GM18907 (cell line): ENCODE data around the gene FCGBP.

Source experiments
- ATAC-seq: cut with Tn5 transposase; IDR thresholded peaks from one replicate; pipeline ENCODE4 v1.9.1; 2021; ENCODE audit warnings: mild to moderate bottlenecking, moderate library complexity; ENCODE audit not compliant: unreplicated experiment

FCGBP gene

GRCh38 chr19:39949026-39949747 is 14.8 kb upstream of the FCGBP start:
- no peak for ATAC-seq

DNA sequence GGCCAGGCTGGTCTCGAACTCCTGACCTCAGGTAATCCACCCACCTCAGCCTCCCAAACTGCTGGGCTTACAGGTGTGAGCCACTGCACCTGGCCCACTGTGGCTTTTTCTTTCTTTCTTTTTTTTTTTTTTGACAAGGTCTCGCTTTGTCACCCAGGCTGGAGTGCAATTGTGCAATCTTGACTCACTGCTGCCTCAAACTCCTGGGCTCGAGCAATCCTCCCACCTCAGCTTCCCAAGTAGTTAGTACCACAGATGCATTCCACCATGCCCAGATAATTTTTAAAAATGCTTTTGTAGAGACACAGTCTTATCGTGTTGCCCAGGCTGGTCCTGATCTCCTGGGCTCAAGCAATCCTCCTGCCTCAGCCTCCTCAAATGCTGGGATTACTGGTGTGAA is 12.1 kb upstream of the FCGBP start:
- no peak for ATAC-seq

- ATAC-seq: no peak
Observed at GRCh38 chr19:39943586-39943985, 9.2 kb upstream of the FCGBP start.

- ATAC-seq: no peak
Observed at GRCh38 chr19:39942366-39942730, 7.9 kb upstream of the FCGBP start.

GRCh38 chr19:39941615-39942365 is 7.4 kb upstream of the FCGBP start:
- peak; percentile 60 for ATAC-seq

DNA sequence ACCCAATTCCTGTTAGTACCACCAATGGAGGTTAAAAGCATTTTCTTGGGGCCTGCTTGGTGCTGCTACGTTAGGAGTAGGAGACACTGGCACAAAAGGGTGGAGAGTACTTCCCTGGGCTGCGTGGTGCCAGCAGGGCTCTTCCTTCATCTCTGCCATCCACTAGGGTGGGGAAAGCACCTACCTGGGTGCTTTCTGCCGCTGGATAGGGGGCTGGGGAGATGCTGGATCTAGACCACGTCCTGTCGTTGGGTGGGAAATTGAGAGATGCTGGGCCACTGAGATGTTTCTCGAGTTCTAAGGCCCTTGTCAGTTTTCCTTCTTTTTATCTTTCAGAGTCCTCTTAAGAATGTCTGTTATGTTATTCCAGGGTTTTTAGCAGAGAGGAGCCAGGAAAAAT is 6.7 kb upstream of the FCGBP start:
- ATAC-seq: peak; percentile 14

GRCh38 chr19:39940221-39940833 is 5.9 kb upstream of the FCGBP start:
- no peak for ATAC-seq

- ATAC-seq: no peak
Observed at GRCh38 chr19:39939556-39939955, 5.1 kb upstream of the FCGBP start.

GRCh38 chr19:39937787-39938186 is 3.4 kb upstream of the FCGBP start:
- ATAC-seq: no peak

- ATAC-seq: no peak
Observed at GRCh38 chr19:39937094-39937720, 2.8 kb upstream of the FCGBP start.

DNA sequence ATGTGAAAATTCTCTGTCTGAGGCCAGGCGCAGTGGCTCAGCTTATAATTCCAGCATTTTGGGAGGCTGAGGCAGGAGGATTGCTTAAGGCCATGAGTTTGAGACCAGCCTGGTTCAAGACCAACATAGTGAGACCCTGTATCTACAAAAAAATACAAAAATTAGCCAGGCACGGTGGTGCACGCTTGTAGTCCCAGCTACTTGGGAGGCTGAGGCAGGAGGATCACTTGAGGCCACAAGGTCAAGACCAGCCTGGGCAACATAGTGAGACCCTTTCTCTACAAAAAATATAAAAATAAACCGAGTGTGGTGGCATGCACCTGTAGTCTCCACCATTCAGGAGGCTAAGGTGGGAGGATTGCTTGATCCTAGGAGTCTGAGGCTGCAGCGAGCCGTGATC is 2.2 kb upstream of the FCGBP start:
- ATAC-seq: no peak

GRCh38 chr19:39936020-39936419 is 1.6 kb upstream of the FCGBP start:
- ATAC-seq: no peak

GRCh38 chr19:39935364-39935661 is 879 bp upstream of the FCGBP start:
- ATAC-seq: no peak

DNA sequence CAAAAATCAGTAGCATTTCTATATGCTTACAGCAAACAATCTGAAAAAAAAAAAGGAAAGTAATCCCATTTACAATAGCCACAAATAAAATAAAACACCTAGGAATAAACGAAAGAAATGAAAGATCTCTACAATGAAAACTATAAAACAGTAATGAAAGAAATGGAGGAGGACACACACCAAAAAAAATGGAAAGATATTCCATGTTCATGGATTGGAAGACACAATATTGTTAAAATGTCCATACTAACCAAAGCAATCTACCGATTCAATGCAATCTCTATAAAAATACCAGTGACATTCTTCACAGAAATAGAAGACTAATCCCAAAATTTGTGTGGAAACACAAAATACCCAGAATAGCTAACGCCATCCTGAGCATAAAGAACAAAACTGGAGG is 4.7 kb downstream of the FCGBP start:
- no peak for ATAC-seq

DNA sequence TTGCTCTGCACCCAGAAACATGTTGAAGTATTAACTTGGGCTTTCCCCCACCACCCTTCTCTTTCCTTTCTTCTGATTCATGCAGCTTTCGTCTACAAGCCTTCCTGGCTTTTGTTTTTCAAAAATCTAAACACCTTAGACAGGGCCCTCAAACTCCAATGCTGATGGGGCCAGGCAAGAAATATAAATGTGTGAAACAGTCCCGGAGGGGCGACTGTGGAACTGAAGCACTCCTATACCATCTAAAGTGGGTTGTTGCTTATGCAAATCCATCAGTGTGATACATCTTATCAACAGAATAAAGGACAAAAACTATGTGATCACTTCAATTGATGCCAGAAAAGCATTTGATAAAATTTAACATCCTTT is 6.1 kb downstream of the FCGBP start:
- no peak for ATAC-seq

DNA sequence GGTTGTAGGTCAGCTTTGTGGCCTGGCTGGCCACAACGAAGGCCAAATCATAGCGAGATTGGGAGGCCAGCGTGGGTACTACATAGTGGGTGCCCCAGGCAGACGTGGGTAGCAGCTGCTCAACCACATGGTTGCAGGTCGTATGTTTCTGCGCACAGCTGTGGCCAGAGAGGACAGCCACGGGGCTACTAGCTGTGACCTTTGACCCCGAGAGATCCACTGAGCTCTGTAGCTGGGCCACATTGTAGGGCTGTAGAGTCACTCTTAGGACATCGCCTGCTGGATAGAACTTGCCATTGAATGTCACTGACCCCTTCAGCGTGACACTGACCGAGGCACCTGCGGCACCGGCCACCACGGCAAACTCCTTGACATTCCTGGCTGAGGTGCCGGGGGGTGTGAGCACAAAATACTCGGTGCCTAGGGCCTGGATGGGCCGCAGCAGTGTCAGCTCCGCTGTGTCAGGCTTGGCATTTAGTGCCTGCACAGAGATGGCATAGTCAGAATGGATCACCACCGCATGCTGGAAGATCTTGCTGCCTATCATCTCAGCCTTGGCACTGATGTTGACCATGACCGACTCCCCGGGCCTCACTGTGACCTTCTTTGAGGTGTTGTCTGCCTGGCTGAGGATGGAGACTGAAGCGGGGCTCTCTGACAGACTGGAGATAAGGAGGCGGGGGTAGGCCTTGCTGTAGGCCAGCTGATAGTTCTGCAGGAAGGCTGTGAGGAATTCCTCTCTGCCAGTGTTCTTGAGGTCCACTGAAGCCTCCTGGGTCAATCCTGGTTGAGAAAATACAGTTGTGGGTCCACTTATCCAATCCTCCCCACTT is 6.7 kb downstream of the FCGBP start:
- ATAC-seq: no peak

GRCh38 chr19:39927076-39927475 is 7.4 kb downstream of the FCGBP start:
- ATAC-seq: no peak

DNA sequence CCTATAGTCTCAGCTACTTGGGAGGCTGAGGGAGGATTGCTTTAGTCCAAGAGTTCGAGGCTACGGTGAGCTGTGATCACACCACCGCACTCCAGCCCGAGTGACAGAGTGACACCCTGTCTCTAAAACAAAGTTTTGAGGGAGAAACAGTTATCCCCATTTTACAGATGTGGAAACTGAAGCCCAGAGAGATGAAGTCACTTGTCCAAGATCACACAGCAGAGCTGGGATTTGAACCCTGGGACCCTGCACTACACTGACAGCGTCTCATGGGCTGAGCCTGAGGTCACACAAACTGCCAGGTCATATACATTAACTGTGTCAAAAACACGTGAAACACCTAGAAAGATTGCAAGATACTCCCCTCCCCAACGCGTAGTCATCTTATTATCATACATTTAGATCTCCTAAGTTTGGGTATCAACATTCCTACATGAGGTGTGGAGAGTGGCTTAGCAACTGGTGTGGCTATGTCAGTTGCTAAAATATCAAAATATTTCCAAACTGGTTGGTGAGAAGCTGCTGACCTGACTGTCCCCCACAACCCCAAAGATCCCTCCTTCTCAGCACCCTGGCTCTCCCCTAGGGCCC is 8.2 kb downstream of the FCGBP start:
- no peak for ATAC-seq

DNA sequence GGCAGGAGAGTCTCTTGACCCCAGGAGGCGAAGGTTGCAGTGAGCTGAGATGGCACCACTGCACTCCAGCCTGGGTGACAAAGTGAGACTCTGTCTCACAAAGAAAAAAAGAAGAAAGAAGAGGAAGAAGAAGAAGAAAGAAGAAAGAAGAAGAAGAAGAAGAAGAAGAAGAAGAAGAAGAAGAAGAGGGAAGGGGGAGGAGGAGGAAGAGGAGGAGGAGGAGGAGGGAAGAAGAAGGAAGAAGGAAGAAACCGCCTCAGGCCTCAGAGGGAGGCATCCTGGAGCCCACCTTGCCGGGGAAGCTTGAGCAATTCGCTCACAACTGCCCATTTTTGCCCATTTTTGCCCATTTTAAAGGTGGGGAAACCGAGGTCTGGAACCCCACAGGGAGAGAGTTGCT is 9.5 kb downstream of the FCGBP start:
- ATAC-seq: no peak

- ATAC-seq: no peak
Observed at GRCh38 chr19:39924389-39924788, 10.0 kb downstream of the FCGBP start.

GRCh38 chr19:39923862-39924261 is 10.6 kb downstream of the FCGBP start:
- no peak for ATAC-seq
